Nephron (organoid): ENCODE measurements around the gene VPS13D.
A peak's percentile ranks its signal among the peaks of the same experiment; 100 is the strongest.

Experiments used
- H3K27ac Mint-ChIP-seq, 3 experiments: 2 replicates each; pipeline ENCODE4 v1.8.0; 2020; ENCODE audit warnings: mixed read lengths in 3 of 3, mild to moderate bottlenecking in 2 of 3, moderate library complexity in 1 of 3
- H3K27me3 Mint-ChIP-seq: 2 replicates; pipeline ENCODE4 v1.8.0; 2021; ENCODE audit warnings: low read depth, mild to moderate bottlenecking, moderate library complexity, mixed read lengths
- H3K36me3 Mint-ChIP-seq: 2 replicates; pipeline ENCODE4 v1.8.0; 2020; ENCODE audit warnings: low read depth, mixed read lengths
- H3K4me1 Mint-ChIP-seq: 2 replicates; pipeline ENCODE4 v1.8.0; 2020; ENCODE audit warnings: mixed read lengths
- H3K4me3 Mint-ChIP-seq, 3 experiments: 2 replicates each; pipeline ENCODE4 v1.8.0; 2020; ENCODE audit warnings: mild to moderate bottlenecking in 3 of 3, mixed read lengths in 3 of 3, moderate library complexity in 2 of 3
- H3K9me3 Mint-ChIP-seq: 2 replicates; pipeline ENCODE4 v1.8.0; 2020; ENCODE audit warnings: mixed read lengths
- TF ChIP-seq, protein P1 (sequence below), 3 experiments: fragments of 200-600 bp; sonication (generic); IDR thresholded peaks; one replicate each; pipeline ENCODE4 v1.5.0; 2021; ENCODE audit warnings: antibody characterized with exemption in 3 of 3; ENCODE audit not compliant: unreplicated experiment in 3 of 3

Gene VPS13D

GRCh38 chr1:12543740-12544154 is 313.9 kb downstream of the VPS13D start:
- Mint-ChIP-seq H3K4me1 (peaks cover 52% of the 10 kb centered on the region), H3K27ac (peak overlapping the region; percentile 67 to 96 (median 88))

DNA sequence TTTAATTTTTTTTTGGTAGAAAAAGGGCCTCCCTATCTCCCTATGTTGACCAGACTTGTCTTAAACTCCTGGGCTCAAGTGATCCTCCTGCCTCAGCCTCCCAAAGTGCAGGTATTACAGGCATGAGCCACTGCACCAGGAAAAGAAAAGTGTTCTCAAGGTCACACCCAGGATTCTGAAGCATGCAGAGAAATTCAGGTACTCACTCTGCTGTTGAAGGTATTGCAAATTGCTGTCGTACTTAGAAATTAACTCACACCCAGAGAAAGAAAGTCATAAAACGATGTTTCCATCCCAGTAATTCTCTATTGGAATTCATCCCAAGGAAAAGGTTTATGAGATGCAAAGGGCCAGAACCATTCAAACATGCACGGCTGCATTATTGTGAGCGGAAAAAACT is 314.5 kb downstream of the VPS13D start:
- Mint-ChIP-seq H3K27ac (peak overlapping the region; percentile 59 to 96 (median 88)), H3K4me1 (peaks cover 55% of the 10 kb centered on the region), H3K36me3 (no peaks in the 10 kb centered on the region), H3K4me3 (peak overlapping the region in 1 of 3 experiments; percentile 8), H3K27me3 (no peaks in the 10 kb centered on the region), H3K9me3 (no peaks in the 10 kb centered on the region)
- TF ChIP-seq, protein P1, sequence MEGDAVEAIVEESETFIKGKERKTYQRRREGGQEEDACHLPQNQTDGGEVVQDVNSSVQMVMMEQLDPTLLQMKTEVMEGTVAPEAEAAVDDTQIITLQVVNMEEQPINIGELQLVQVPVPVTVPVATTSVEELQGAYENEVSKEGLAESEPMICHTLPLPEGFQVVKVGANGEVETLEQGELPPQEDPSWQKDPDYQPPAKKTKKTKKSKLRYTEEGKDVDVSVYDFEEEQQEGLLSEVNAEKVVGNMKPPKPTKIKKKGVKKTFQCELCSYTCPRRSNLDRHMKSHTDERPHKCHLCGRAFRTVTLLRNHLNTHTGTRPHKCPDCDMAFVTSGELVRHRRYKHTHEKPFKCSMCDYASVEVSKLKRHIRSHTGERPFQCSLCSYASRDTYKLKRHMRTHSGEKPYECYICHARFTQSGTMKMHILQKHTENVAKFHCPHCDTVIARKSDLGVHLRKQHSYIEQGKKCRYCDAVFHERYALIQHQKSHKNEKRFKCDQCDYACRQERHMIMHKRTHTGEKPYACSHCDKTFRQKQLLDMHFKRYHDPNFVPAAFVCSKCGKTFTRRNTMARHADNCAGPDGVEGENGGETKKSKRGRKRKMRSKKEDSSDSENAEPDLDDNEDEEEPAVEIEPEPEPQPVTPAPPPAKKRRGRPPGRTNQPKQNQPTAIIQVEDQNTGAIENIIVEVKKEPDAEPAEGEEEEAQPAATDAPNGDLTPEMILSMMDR (IDR thresholded peaks at IDR 0.05; ENCODE audit: unreplicated experiment in 3 of 3): no peak

More at GRCh38 chr1:12543740-12544154, 313.9 kb downstream of the VPS13D start:
- no peaks in the 10 kb centered on the region for H3K9me3 Mint-ChIP-seq
- no peaks in the 10 kb centered on the region for H3K36me3 Mint-ChIP-seq
- no peak overlapping the region for H3K4me3 Mint-ChIP-seq
- TF ChIP-seq, protein P1 (IDR thresholded peaks at IDR 0.05; ENCODE audit: unreplicated experiment in 3 of 3): no peak
- no peaks in the 10 kb centered on the region for H3K27me3 Mint-ChIP-seq

- Mint-ChIP-seq H3K9me3 (no peaks in the 10 kb centered on the region), H3K4me1 (peaks cover 62% of the 10 kb centered on the region), H3K4me3 (no peak overlapping the region), H3K36me3 (no peaks in the 10 kb centered on the region), H3K27ac (peak overlapping the region; percentile 59 to 96 (median 88)), H3K27me3 (peaks cover 3% of the 10 kb centered on the region)
- TF ChIP-seq, protein P1 (IDR thresholded peaks at IDR 0.05; ENCODE audit: unreplicated experiment in 3 of 3): no peak
Observed at GRCh38 chr1:12544992-12545391, 315.2 kb downstream of the VPS13D start.

DNA sequence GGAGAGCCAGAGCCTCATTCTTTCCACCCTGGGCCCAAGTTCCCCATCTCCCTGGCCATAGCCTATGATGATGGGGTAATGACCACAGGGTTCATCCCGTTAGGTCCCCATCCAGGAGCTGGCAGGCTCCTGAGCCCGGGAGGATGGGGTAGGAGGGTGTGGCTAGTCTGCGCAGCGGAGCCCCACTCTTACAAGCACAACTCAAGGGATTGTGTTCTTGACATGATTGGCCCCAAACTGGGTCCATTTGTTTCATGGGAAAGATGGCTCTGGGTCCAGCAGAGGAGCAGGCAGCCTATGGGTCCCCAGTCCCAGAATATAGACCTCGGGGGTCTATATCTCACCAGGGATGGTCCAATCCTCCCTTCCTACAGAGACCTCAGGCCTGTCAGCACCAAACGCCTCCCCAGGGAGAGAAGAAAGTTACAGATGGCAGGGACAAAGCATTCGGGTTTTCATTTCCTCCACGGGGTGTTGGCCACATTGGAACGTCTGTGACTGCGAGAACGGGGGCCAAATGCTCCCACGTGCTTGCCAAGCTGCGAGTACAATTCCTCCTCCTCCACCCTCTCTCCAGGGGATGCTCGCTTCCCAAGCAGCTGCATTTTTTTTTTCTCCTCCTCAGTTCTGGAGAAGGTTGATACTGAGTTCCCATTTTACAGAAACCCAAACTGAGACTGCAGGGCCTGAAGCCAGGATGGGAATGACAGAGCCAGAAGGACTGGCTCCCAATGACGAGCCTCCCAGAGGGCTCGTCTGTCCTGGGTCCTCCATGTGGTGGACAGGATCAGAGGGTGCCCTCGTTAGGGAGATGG is 317.1 kb downstream of the VPS13D start:
- TF ChIP-seq, protein P1 (IDR thresholded peaks at IDR 0.05; ENCODE audit: unreplicated experiment in 3 of 3): no peak
- H3K36me3 Mint-ChIP-seq: no peaks in the 10 kb centered on the region
- no peak overlapping the region for H3K4me3 Mint-ChIP-seq
- peak overlapping the region; percentile 62 to 83 (median 74) for H3K27ac Mint-ChIP-seq
- H3K9me3 Mint-ChIP-seq: no peaks in the 10 kb centered on the region
- H3K27me3 Mint-ChIP-seq: peaks cover 7% of the 10 kb centered on the region
- H3K4me1 Mint-ChIP-seq: peaks cover 68% of the 10 kb centered on the region

- H3K36me3 Mint-ChIP-seq: no peaks in the 10 kb centered on the region
- peaks cover 63% of the 10 kb centered on the region for H3K4me1 Mint-ChIP-seq
- H3K4me3 Mint-ChIP-seq: peak overlapping the region in 1 of 3 experiments; percentile 26
- TF ChIP-seq, protein P1 (IDR thresholded peaks at IDR 0.05; ENCODE audit: unreplicated experiment in 3 of 3): no peak
- H3K27me3 Mint-ChIP-seq: peaks cover 7% of the 10 kb centered on the region
- peaks cover under 1% of the 10 kb centered on the region for H3K9me3 Mint-ChIP-seq
- H3K27ac Mint-ChIP-seq: peak overlapping the region; percentile 53 to 83 (median 74)
Observed at GRCh38 chr1:12547586-12548225, 317.9 kb downstream of the VPS13D start.
